Fibroblast of lung (primary cell): Measurements from ENCODE around the gene ING5. TPM values are rescaled to one million over a fixed set of nuclear protein-coding genes. Genes with fewer than 3 reads are reported as not detected.
A peak's percentile ranks its signal among the peaks of the same experiment; 100 is the strongest.
"Not testable (repeated sequence)": the region's sequence is repeated elsewhere in the genome, so short reads cannot be mapped to it uniquely, and the experiment has no call there.

ENCODE experiments used
- DNase-seq, 2 donors: peaks; one replicate each; pipeline versions ENCODE4 v3.0.0 to v3.0.0-alpha.2; 2010; ENCODE audit warnings: low read depth in 2 of 2
- H2AFZ ChIP-seq: 2 replicates; pipeline ENCODE4 v1.5.1; 2012; ENCODE audit warnings: low read length, control low read depth, inconsistent platforms
- H3K27ac ChIP-seq: 2 replicates; pipeline ENCODE4 v1.5.1; 2011; ENCODE audit warnings: low read length, control low read depth; ENCODE audit not compliant: insufficient read depth
- H3K27me3 ChIP-seq: 2 replicates; pipeline ENCODE4 v1.5.1; 2011; ENCODE audit warnings: mild to moderate bottlenecking, low read length; ENCODE audit not compliant: control insufficient read depth, insufficient read depth
- H3K36me3 ChIP-seq: 2 replicates; pipeline ENCODE4 v1.5.1; 2011; ENCODE audit warnings: low read length; ENCODE audit not compliant: control insufficient read depth, insufficient read depth
- H3K4me1 ChIP-seq: 2 replicates; pipeline ENCODE4 v1.5.1; 2011; ENCODE audit warnings: low read length; ENCODE audit not compliant: control insufficient read depth, insufficient read depth; ENCODE audit errors: extremely low read depth
- H3K4me2 ChIP-seq: 2 replicates; pipeline ENCODE4 v1.5.1; 2011; ENCODE audit warnings: low read length, control low read depth; ENCODE audit not compliant: insufficient read depth; ENCODE audit errors: extremely low read depth
- H3K4me3 ChIP-seq, 4 experiments: fragments of 200-600 bp in 1 of 4; sonication (generic) in 1 of 4; replicated peaks in 1 of 4; 2 replicates each; pipeline ENCODE4 v1.5.1; 2011 to 2016; ENCODE audit warnings: low read length in 4 of 4, low read depth in 3 of 4, mild to moderate bottlenecking in 3 of 4, control low read depth in 2 of 4, inconsistent platforms in 1 of 4, mixed read lengths in 1 of 4; ENCODE audit not compliant: insufficient read depth in 1 of 4; ENCODE audit errors: control extremely low read depth in 1 of 4
- H3K79me2 ChIP-seq: 2 replicates; pipeline ENCODE4 v1.5.1; 2012; ENCODE audit warnings: mild to moderate bottlenecking, low read length, inconsistent platforms; ENCODE audit not compliant: control insufficient read depth, insufficient read depth
- H3K9ac ChIP-seq: 2 replicates; pipeline ENCODE4 v1.5.1; 2011; ENCODE audit warnings: mild to moderate bottlenecking, low read length, control low read depth; ENCODE audit not compliant: insufficient read depth
- H3K9me3 ChIP-seq: 2 replicates; pipeline ENCODE4 v1.5.1; 2012; ENCODE audit warnings: low read depth, low read length; ENCODE audit not compliant: control insufficient read depth, insufficient read depth
- H4K20me1 ChIP-seq: 2 replicates; pipeline ENCODE4 v1.5.1; 2011; ENCODE audit warnings: low read length; ENCODE audit not compliant: control insufficient read depth, insufficient read depth; ENCODE audit errors: extremely low read depth
- EZH2 ChIP-seq: IDR thresholded peaks from 2 replicates; pipeline ENCODE4 v1.5.1; 2012; ENCODE audit warnings: low read length, control low read depth, mild to moderate bottlenecking; ENCODE audit errors: missing control alignments
- polyA plus RNA-seq, 2 donors: library from polyadenylated mRNA; depleted of rRNA in 1 of 2; stranded (reverse) in 1 of 2; unstranded in 1 of 2; fragments of >200 nt; gene quantifications; 2 replicates each; pipeline ENCODE4 v1.2.1, GENCODE V29; 2011 to 2012; ENCODE audit warnings: missing spikeins in 1 of 2
- total RNA-seq: library from RNA; depleted of rRNA; stranded (reverse); fragments of >200 nt; gene quantifications from 2 replicates; pipeline ENCODE4 v1.2.1, GENCODE V29; 2014
- TF ChIP-seq, protein P1 (sequence below), 2 donors: IDR thresholded peaks in 1 of 2; conservative IDR thresholded peaks in 1 of 2; 1 replicate in 1 of 2; 2 replicates in 1 of 2; pipeline ENCODE4 v1.5.1; 2011 to 2012; ENCODE audit warnings: low read length in 2 of 2, control low read depth in 1 of 2, inconsistent platforms in 1 of 2, low read depth in 1 of 2, mild to moderate bottlenecking in 1 of 2

ING5 gene
- total and polyA plus RNA-seq, 2 donors (not counting 1 experiment from before 2014, with no cell fraction given), result 17.4 to 27.4 TPM

- no peak for DNase-seq
- Histone ChIP-seq H3K9me3 (no peaks in the 10 kb centered on the region), H3K9ac (no peak overlapping the region), H3K27me3 (no peaks in the 10 kb centered on the region), H3K4me1 (no peaks in the 10 kb centered on the region), H4K20me1 (no peaks in the 10 kb centered on the region), H3K27ac (no peak overlapping the region), H3K79me2 (no peaks in the 10 kb centered on the region), H2AFZ (no peak overlapping the region), H3K4me3 (no peak overlapping the region), H3K4me2 (no peak overlapping the region), H3K36me3 (no peaks in the 10 kb centered on the region)
- TF ChIP-seq EZH2, result no peak
- TF ChIP-seq, protein P1, sequence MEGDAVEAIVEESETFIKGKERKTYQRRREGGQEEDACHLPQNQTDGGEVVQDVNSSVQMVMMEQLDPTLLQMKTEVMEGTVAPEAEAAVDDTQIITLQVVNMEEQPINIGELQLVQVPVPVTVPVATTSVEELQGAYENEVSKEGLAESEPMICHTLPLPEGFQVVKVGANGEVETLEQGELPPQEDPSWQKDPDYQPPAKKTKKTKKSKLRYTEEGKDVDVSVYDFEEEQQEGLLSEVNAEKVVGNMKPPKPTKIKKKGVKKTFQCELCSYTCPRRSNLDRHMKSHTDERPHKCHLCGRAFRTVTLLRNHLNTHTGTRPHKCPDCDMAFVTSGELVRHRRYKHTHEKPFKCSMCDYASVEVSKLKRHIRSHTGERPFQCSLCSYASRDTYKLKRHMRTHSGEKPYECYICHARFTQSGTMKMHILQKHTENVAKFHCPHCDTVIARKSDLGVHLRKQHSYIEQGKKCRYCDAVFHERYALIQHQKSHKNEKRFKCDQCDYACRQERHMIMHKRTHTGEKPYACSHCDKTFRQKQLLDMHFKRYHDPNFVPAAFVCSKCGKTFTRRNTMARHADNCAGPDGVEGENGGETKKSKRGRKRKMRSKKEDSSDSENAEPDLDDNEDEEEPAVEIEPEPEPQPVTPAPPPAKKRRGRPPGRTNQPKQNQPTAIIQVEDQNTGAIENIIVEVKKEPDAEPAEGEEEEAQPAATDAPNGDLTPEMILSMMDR (conservative IDR thresholded peaks at IDR 0.05 in 1 of 2, IDR thresholded peaks at IDR 0.05 in 1 of 2; ENCODE audit: low read depth in 1 of 2, low read length in 2 of 2), result no peak
Observed at GRCh38 chr2:241730671-241731293, 28.9 kb downstream of the ING5 start.

DNA sequence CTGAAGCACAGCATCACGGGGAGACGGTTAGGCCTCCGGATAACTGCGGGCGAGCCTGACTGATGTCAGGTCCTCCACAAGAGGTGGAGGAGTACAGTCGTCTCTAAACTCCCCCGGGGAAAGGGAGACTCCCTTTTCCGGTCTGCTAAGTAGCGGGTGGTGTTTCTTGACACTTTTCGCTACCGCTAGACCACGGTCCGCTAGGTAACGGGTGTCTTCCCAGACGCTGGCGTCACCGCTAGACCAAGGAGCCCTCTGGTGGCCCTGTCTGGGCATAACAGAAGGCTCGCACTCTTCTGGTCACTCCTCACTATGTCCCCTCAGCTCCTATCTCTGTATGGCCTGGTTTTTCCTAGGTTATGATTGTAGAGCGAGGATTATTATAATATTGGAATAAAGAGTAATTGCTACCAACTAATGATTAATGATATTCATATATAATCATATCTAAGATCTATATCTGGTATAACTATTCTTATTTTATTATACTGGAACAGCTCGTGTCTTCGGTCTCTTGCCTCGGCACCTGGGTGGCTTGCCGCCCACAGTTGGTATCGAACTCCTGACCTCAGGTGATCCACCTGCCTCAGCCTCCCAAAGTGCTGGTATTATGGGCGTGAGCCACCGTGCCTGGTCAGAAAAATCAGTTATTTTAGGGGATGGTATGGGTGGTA is 30.8 kb downstream of the ING5 start:
- TF ChIP-seq, protein P1 (conservative IDR thresholded peaks at IDR 0.05 in 1 of 2, IDR thresholded peaks at IDR 0.05 in 1 of 2; ENCODE audit: low read depth in 1 of 2, low read length in 2 of 2), result peak; percentile 21 to 27
- not testable (repeated sequence) for H3K9me3 ChIP-seq, H3K9ac ChIP-seq, H3K4me2 ChIP-seq, H3K79me2 ChIP-seq, H3K27me3 ChIP-seq, H3K4me3 ChIP-seq, H3K36me3 ChIP-seq, H4K20me1 ChIP-seq, H3K27ac ChIP-seq, H3K4me1 ChIP-seq
- DNase-seq, result peak; percentile 10 to 42
- H2AFZ ChIP-seq, result peak overlapping the region; percentile 33

DNA sequence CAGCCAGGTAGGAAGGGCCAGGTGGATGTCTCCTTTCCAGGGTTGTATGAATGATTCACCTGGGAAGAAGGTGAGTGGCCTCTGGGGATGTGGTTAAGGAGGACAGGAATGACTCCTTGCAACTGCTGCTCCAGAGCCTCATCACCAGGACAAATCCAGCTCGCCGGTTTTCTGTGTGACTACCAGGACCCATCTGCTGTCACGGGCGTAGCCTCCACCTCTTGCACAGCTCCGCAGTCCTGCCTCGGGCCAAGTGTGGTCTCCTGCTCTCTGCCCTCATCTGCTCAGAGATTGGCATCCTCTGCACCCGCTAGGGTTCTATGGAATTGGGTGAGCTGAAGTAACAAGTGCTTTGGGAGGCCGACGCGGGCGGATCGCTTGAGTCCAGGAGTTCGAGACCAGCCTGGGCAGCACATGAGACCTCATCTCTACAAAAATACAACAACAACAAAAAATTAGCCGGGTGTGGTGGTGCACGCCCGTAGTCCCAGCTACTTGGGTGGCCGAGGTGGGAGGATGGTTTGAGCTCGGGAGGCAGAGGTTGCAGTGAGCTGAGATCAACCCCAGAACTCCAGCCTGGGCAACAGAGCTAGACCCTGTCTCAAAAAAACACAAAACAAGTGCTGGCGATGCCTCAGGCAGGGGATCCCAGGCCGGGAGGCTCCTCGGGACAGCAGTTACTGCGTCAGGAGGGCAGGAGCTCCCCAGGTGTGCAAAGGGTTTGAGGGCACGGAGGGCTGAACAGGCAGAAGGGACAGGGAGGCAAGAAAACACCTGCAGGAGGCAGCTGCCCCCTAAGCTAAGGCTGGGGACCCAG is 31.8 kb downstream of the ING5 start:
- no peak for TF ChIP-seq EZH2
- TF ChIP-seq, protein P1 (conservative IDR thresholded peaks at IDR 0.05 in 1 of 2, IDR thresholded peaks at IDR 0.05 in 1 of 2; ENCODE audit: low read depth in 1 of 2, low read length in 2 of 2), result no peak
- no peaks in the 10 kb centered on the region for H3K27me3 ChIP-seq
- H3K27ac ChIP-seq, result no peak overlapping the region
- H3K36me3 ChIP-seq, result no peaks in the 10 kb centered on the region
- peak overlapping the region; percentile 82 for H2AFZ ChIP-seq
- H3K79me2 ChIP-seq, result no peaks in the 10 kb centered on the region
- H3K9me3 ChIP-seq, result no peaks in the 10 kb centered on the region
- H3K4me3 ChIP-seq, result peak overlapping the region; percentile 29 to 60 (median 44)
- no peak for DNase-seq
- H3K4me1 ChIP-seq, result no peaks in the 10 kb centered on the region
- H3K9ac ChIP-seq, result peak overlapping the region; percentile 16
- peak overlapping the region; percentile 59 for H3K4me2 ChIP-seq
- no peaks in the 10 kb centered on the region for H4K20me1 ChIP-seq
